Smooth muscle cell (in vitro differentiated cells): Measurements from ENCODE around the gene EMC10. TPM values are rescaled to one million over a fixed set of nuclear protein-coding genes. Genes with fewer than 3 reads are reported as not detected.

ENCODE experiments used
- DNase-seq: peaks from one replicate; lab custom pipeline; 2025; ENCODE audit not compliant: unreplicated experiment; lab: John Stamatoyannopoulos, UW
- H2AFZ ChIP-seq: fragments of 200-600 bp; sonication (generic); 2 replicates; pipeline ENCODE4 v1.6.0; 2016; ENCODE audit warnings: antibody characterized with exemption, low read depth, mild to moderate bottlenecking
- H3F3A ChIP-seq: fragments of 200-600 bp; sonication (generic); 2 replicates; pipeline ENCODE4 v1.6.0; 2017; ENCODE audit warnings: antibody characterized with exemption, low read depth
- H3K27ac ChIP-seq: fragments of 200-600 bp; sonication (generic); 2 replicates; pipeline ENCODE4 v1.5.1; 2016; ENCODE audit warnings: low read depth, mild to moderate bottlenecking
- H3K27me3 ChIP-seq: fragments of 200-600 bp; sonication (generic); 2 replicates; pipeline ENCODE4 v1.6.1; 2016; ENCODE audit warnings: low read depth, mild to moderate bottlenecking
- H3K36me3 ChIP-seq: fragments of 200-600 bp; sonication (generic); 2 replicates; pipeline ENCODE4 v1.5.1; 2016; ENCODE audit warnings: low read depth
- H3K4me1 ChIP-seq: fragments of 200-600 bp; sonication (generic); 2 replicates; pipeline ENCODE4 v1.5.1; 2016; ENCODE audit warnings: low read depth
- H3K4me2 ChIP-seq: fragments of 200-600 bp; sonication (generic); 2 replicates; pipeline ENCODE4 v1.6.0; 2016; ENCODE audit warnings: mild to moderate bottlenecking
- H3K4me3 ChIP-seq: fragments of 200-600 bp; sonication (generic); 2 replicates; pipeline ENCODE4 v1.5.1; 2016; ENCODE audit warnings: mild to moderate bottlenecking
- H3K79me2 ChIP-seq: fragments of 200-600 bp; sonication (generic); 2 replicates; pipeline ENCODE4 v1.6.0; 2016; ENCODE audit warnings: low read depth, mild to moderate bottlenecking
- H3K9ac ChIP-seq: fragments of 200-600 bp; sonication (generic); 2 replicates; pipeline ENCODE4 v1.6.0; 2016; ENCODE audit warnings: low read depth
- H3K9me3 ChIP-seq: fragments of 200-600 bp; sonication (generic); replicated peaks from 2 replicates; pipeline ENCODE4 v1.5.1; 2016; ENCODE audit warnings: low read depth
- H4K20me1 ChIP-seq: fragments of 200-600 bp; sonication (generic); 2 replicates; pipeline ENCODE4 v1.6.0; 2016; ENCODE audit warnings: low read depth
- CTCF ChIP-seq: fragments of 200-600 bp; sonication (generic); IDR thresholded peaks from 2 replicates; pipeline ENCODE4 v1.5.1; 2017; ENCODE audit warnings: borderline replicate concordance, mild to moderate bottlenecking, antibody characterized with exemption; ENCODE audit not compliant: insufficient read depth, poor library complexity, severe bottlenecking
- WGBS: methylation state at CpG from one replicate; pipeline ENCODE4 v1.1.7; 2016; ENCODE audit warnings: low lambda C conversion rate; 5-methylcytosine and 5-hydroxymethylcytosine counted together
- polyA plus RNA-seq: library from polyadenylated mRNA; unstranded; fragments of >200 nt; fragmentation: Nextera tagmentation; extraction: Ambion mirVana; gene quantifications from 2 replicates; pipeline ENCODE4 v1.2.1, GENCODE V29; 2016
- total RNA-seq: library from RNA; depleted of rRNA; stranded (reverse); fragments of >200 nt; gene quantifications from 2 replicates; pipeline ENCODE4 v1.2.3, GENCODE V29; 2014

Gene EMC10
- total and polyA plus RNA-seq, 2 experiments from 2014 or later = 18.0 to 51.7 TPM

GRCh38 chr19:50432221-50433028 is 43.9 kb upstream of the EMC10 start, which contains the start of gene MYBPC2:
MYBPC2 (plus strand) TSS chr19:50432892; CDS start chr19:50432954, 62 bp downstream.
- Histone ChIP-seq H3K4me2 (peak within 1 kb of the TSS; percentile 90), H3K4me1 (peaks cover 9% of the 10 kb centered on the region), H3K27me3 (no peaks in the 10 kb centered on the region), H3K79me2 (no peaks in the 10 kb centered on the region), H3K9ac (peak within 1 kb of the TSS; percentile 69), H3K9me3 (no peaks in the 10 kb centered on the region), H3K27ac (no peak within 1 kb of the TSS), H3K36me3 (no peaks in the 10 kb centered on the region), H3F3A (no peaks in the 10 kb centered on the region), H2AFZ (peak within 1 kb of the TSS; percentile 90), H3K4me3 (peak within 1 kb of the TSS; percentile 73), H4K20me1 (no peaks in the 10 kb centered on the region)
- WGBS = 25% methylated on average over 22 of the region's 40 CpGs
- TF ChIP-seq CTCF = no peak
- DNase-seq = no peak

GRCh38 chr19:50433201-50434180 is 42.8 kb upstream of the EMC10 start:
- no peaks in the 10 kb centered on the region for H3F3A ChIP-seq
- H3K36me3 ChIP-seq = no peaks in the 10 kb centered on the region
- no peak for TF ChIP-seq CTCF
- peaks cover 9% of the 10 kb centered on the region for H3K4me1 ChIP-seq
- H3K9me3 ChIP-seq = no peaks in the 10 kb centered on the region
- WGBS = 92% methylated on average over 19 of the region's 19 CpGs
- H3K27me3 ChIP-seq = no peaks in the 10 kb centered on the region
- H4K20me1 ChIP-seq = no peaks in the 10 kb centered on the region
- H3K4me3 ChIP-seq = no peak overlapping the region
- H2AFZ ChIP-seq = no peak overlapping the region
- H3K9ac ChIP-seq = no peak overlapping the region
- no peak for DNase-seq
- H3K79me2 ChIP-seq = no peaks in the 10 kb centered on the region
- H3K4me2 ChIP-seq = no peak overlapping the region
- H3K27ac ChIP-seq = no peak overlapping the region

- 67% methylated on average over 11 of the region's 12 CpGs for WGBS
- no peaks in the 10 kb centered on the region for H3K9me3 ChIP-seq
These were observed 41.8 kb upstream of the EMC10 start for GRCh38 chr19:50434525-50434924.

More at GRCh38 chr19:50434525-50434924, 41.8 kb upstream of the EMC10 start:
- no peak overlapping the region for H3K9ac ChIP-seq
- no peak overlapping the region for H3K27ac ChIP-seq
- no peak for TF ChIP-seq CTCF
- no peak overlapping the region for H3K4me2 ChIP-seq
- no peaks in the 10 kb centered on the region for H4K20me1 ChIP-seq
- no peaks in the 10 kb centered on the region for H3K27me3 ChIP-seq
- H3F3A ChIP-seq = no peaks in the 10 kb centered on the region
- no peak overlapping the region for H3K4me3 ChIP-seq
- H3K4me1 ChIP-seq = peaks cover 9% of the 10 kb centered on the region
- no peaks in the 10 kb centered on the region for H3K79me2 ChIP-seq
- no peak for DNase-seq
- no peaks in the 10 kb centered on the region for H3K36me3 ChIP-seq
- no peak overlapping the region for H2AFZ ChIP-seq
